ENCODE data around the gene CLK2. TPM values are rescaled to one million over a fixed set of nuclear protein-coding genes. Genes with fewer than 3 reads are reported as not detected.
"Not testable (repeated sequence)": the region's sequence is repeated elsewhere in the genome, so short reads cannot be mapped to it uniquely, and the experiment has no call there.

CLK2 gene
- total RNA-seq, 1 experiment from 2014 or later, result 35.2 TPM

GRCh38 chr1:155242805-155243358 is 30.4 kb downstream of the CLK2 start:
- no peak for DNase-seq (ENCODE audit: low spot score)

- no peak for DNase-seq (ENCODE audit: low spot score)
Observed at GRCh38 chr1:155241841-155242264, 31.5 kb downstream of the CLK2 start.

GRCh38 chr1:155241069-155241679 is 32.1 kb downstream of the CLK2 start:
- peak; percentile 82 for DNase-seq (ENCODE audit: low spot score)

- DNase-seq (ENCODE audit: low spot score), result no peak
Observed at GRCh38 chr1:155236451-155236850, 36.9 kb downstream of the CLK2 start.

- DNase-seq (ENCODE audit: low spot score), result not testable (repeated sequence)
Observed at GRCh38 chr1:155235375-155235774, 37.9 kb downstream of the CLK2 start.

GRCh38 chr1:155233502-155233901 is 39.8 kb downstream of the CLK2 start:
- not testable (repeated sequence) for DNase-seq (ENCODE audit: low spot score)

- not testable (repeated sequence) for DNase-seq (ENCODE audit: low spot score)
Observed at GRCh38 chr1:155232001-155232978, 41.0 kb downstream of the CLK2 start.

GRCh38 chr1:155231302-155231701 is 42.0 kb downstream of the CLK2 start:
- not testable (repeated sequence) for DNase-seq (ENCODE audit: low spot score)

GRCh38 chr1:155228096-155228427 is 45.2 kb downstream of the CLK2 start:
- no peak for DNase-seq (ENCODE audit: low spot score)

GRCh38 chr1:155227261-155228095 is 45.8 kb downstream of the CLK2 start:
- peak; percentile 98 for DNase-seq (ENCODE audit: low spot score)

GRCh38 chr1:155226910-155227260 is 46.4 kb downstream of the CLK2 start:
- DNase-seq (ENCODE audit: low spot score), result peak; percentile 75

GRCh38 chr1:155226188-155226909 is 47.0 kb downstream of the CLK2 start:
- peak; percentile 77 for DNase-seq (ENCODE audit: low spot score)

- not testable (repeated sequence) for DNase-seq (ENCODE audit: low spot score)
Observed at GRCh38 chr1:155225404-155225759, 47.9 kb downstream of the CLK2 start.

GRCh38 chr1:155223047-155223446 is 50.3 kb downstream of the CLK2 start:
- DNase-seq (ENCODE audit: low spot score), result no peak

- DNase-seq (ENCODE audit: low spot score), result not testable (repeated sequence)
Observed at GRCh38 chr1:155220211-155220965, 52.9 kb downstream of the CLK2 start.

- no peak for DNase-seq (ENCODE audit: low spot score)
Observed at GRCh38 chr1:155219592-155220031, 53.7 kb downstream of the CLK2 start.

- DNase-seq (ENCODE audit: low spot score), result peak; percentile 37
Observed at GRCh38 chr1:155218854-155219591, 54.3 kb downstream of the CLK2 start.

- not testable (repeated sequence) for DNase-seq (ENCODE audit: low spot score)
Observed at GRCh38 chr1:155214702-155215101, 58.6 kb downstream of the CLK2 start.

Data from HT-29 (cell line).